K562 (cell line): ENCODE measurements around the gene STON1.

Source experiments
- DACH1 ChIP-seq: fragments of 450-650 bp; IDR thresholded peaks from 2 replicates; pipeline ENCODE4 v1.6.1; 2018; ENCODE audit not compliant: partially characterized antibody
- NRF1 ChIP-seq, 2 experiments: fragments of 450-650 bp; IDR thresholded peaks in 1 of 2; conservative IDR thresholded peaks in 1 of 2; 2 replicates each; pipeline ENCODE4 v1.6.1; 2014; ENCODE audit warnings: mild to moderate bottlenecking in 2 of 2
- POLR2AphosphoS2 ChIP-seq: IDR thresholded peaks from 2 replicates; pipeline ENCODE4 v1.6.1; 2012; ENCODE audit warnings: low read length, improper control_type of control experiment

- no peak for TF ChIP-seq NRF1 (conservative IDR thresholded peaks at IDR 0.05 in 1 of 2, IDR thresholded peaks at IDR 0.05 in 1 of 2)
- no peak for TF ChIP-seq DACH1
- no peak for TF ChIP-seq POLR2AphosphoS2
Observed at GRCh38 chr2:48583961-48584360, 54.0 kb downstream of the STON1 start.
